Raji (cell line): Measurements from ENCODE around the gene ARID5A.

Experiments
- POLR2A ChIP-seq: IDR thresholded peaks from 2 replicates; pipeline ENCODE4 v1.6.1; 2011; ENCODE audit warnings: low read depth, low read length, control low read depth; ENCODE audit not compliant: insufficient read depth

ARID5A gene

DNA sequence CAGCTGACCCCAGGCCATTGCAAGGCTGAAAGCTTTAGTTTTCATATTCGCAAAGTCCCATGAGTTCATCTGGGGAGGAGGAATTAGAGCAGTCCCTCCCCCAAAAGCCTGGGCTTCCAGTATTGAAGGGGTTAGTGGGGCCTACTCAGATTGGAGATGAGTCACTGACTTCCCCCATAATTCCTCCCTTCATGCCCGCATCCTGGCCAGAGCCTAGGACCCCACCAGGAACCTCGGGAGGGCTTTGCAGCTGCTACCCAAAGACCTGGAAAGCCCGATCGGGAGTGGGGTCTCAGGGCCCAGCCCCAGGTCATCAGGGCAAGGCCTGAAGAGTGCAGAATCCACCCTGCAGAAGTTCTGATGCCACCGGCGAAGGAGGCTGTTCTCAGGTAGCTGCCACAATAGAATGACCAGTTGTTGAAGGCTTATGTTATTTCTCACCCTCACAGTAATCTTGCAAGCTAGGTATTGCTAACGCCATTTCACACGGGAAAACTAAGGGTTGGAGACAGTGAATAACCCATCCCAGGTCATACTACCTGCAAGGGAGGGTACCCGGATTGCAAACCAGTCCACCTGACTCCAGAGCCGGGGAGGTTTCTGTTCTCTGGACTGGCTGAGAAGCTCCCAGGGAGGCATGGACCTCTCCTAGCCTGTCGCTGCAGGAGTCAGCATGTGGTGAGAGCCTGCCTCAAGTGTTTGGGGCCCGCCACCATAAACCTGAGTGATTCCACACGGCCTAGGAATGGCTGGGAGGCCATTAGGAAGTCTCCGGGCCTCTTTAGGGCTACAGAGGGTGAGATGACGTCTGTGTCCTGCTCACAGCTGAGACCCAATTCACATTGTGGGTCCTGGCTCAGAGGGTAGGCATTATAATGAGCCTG, 5.8 kb upstream of the ARID5A start:
- TF ChIP-seq POLR2A = no peak

DNA sequence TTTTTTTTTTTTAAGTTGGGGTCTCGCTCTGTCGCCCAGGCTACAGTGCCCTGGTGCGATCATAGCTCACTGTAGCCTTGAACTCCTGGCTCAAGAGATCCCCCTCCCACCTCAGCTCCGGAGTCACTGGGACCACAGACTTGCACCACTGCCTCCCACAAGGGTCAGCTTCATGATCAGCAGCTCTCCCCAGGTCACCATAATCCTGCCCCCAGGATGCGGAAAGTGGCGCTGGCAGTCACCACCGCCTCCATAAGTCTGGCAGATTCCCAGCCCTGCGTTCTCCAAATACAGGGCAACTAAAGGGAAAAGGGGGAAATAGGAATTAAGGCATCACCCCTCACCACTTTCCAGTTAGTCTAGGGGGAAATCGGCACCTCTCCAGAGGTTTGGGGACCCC, 5.2 kb upstream of the ARID5A start:
- no peak for TF ChIP-seq POLR2A

DNA sequence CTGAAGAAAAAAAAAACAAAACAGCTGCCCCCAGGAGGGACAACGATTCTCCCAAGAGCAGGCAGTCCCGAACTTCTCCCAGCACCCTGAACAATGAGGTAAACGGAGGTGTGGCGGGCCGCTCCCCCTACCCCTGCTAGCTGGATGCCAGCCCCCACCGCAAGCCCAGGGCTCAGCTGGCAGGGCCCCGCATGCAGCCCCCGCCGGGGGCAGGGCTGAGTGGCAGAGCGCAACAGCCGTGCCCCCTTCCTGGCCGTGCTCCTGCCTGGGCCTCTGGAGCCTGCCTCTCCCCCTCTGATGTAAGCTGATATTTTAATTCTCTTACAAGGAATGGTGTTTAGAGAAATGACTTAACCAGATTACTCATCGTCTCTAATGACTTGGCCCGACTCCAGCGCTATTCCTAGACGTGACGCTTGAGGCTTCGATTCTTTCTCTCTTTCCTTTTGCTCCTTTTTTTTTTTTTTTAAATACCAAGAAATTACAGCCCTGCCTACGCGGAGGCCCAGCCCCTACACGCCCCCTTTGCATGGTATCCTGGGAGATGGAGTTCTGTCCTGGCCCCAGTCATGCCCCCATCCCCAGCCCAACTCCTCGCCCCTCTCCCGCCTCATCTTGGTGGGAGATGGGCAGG, 4.6 kb upstream of the ARID5A start:
- TF ChIP-seq POLR2A = no peak

DNA sequence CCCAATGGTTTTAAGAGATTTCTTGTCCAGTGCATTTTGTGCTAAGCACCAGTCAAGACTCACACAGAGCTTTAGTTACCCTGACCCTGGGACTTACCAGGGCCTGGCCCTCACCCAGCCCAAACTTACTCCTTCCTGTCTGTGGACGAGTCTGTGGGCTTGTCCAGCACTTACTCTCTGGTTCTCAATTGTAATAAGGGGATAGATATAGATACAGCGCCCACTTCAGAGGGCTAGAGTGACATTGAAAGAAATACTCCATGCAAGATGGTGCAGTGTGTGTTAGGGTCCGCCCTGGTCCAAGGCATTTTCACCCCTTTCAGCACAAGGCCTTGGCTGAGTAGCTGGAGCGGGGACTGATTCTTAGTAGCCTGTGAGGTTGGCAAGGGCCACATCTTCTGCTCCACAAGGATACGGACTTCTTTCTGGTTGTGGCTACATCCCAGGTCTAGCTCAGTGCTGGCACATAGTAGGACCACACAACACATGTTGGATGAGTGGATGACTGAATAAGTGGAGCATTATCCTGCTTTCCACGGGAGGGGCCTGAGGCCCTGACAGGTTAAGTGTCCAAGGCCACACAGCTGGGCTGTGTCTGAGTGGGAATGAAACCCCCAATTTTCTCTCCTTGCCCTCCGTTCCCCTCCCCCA, 3.8 kb upstream of the ARID5A start:
- TF ChIP-seq POLR2A = no peak

DNA sequence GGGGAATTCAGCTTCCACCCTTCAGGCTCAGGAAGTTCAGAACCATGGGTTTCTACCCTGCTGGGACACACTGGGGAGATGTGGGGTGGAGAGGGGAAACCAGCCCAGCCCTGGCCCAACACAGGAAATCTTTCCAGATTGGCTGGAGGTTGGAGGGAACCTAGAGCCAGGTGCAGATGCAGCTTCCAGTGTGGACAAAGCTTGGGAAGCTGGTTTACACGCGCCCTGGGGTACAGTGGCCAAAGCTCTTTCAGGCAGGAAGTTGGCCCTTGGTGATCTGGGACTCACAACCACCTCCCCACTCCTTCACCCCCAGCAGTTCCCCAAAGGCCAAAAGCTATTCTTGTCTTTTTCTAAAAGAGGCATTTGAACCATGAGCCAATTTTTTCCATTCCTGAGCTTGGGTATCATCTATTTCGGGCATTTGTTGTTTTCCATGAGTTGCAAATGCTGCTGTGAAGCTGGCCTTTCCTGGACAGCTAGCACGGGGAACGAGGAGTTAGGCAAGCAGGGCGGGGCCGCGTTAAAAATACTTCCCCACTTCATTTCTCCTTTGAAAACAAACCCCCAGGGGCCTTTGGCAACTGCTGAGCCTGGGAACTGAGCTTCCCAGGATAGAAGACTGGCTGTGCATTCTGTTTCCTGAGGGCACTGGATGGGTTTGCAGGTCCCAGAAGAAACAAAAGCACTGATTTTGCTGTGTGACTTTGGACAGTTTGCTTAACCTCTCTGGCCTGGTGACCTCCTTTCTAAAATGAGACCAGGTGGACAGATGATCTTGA, 3.1 kb upstream of the ARID5A start:
- no peak for TF ChIP-seq POLR2A

DNA sequence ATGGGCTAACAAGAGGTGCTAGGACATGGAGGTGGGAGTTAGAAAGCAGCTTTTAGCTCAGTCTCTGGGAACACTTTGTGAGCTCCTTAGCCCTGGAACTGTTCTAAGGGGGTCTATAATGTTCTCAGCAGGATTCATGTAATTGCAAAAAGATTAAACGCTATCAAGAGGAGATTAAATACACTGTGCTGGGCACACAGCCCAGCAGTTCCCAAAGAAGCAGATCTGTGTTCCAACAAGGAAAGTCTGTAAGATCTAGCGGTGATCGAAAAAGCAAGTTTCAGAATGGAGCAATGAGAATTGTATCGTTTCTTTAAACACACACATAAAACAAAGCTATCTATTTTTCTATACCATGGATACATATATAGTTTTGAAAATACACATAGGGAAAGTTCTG, 2.4 kb upstream of the ARID5A start:
- no peak for TF ChIP-seq POLR2A

DNA sequence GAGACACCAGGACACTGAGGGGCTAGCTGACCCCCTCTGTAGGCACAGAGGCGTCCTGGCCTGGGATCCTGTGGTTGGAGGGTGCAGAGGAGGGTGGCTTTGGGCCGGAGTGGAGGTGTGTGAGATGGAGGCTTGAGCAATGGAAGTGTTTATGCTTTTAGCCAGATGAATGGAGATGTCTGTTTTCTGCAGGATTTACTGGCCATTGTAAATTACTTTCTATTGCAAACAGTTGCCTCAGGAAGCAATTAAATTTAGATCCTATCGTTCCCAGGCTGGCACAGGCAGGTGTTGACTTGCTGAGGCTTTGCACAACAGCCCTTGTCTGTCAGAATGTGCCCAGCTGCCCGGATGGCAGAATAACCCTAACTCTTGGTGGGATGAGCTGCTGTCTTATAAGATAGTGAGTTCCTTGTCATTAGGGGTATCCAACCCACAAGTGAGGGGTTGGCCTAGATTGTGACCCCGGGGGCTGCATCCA, 1.8 kb upstream of the ARID5A start:
- TF ChIP-seq POLR2A = no peak

DNA sequence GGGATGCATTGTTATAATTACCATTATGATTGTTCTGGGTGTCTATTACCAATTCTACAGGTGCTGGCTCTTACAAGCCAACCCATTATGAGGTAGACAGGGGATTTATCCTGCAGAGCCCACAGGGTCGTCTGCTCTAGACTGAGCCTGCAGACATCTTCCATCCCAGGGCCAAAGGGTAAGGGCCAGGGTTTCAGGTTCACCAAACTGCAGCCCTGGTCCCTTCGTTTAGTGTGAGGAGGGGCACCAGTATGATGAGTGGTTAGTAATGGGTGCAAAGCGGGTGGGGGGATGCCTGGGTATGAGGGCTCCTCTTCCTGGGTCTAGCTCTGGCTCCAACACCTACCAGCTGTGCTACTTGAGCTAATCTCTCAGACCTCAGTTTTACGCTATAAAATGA, 1.2 kb upstream of the ARID5A start:
- no peak for TF ChIP-seq POLR2A

DNA sequence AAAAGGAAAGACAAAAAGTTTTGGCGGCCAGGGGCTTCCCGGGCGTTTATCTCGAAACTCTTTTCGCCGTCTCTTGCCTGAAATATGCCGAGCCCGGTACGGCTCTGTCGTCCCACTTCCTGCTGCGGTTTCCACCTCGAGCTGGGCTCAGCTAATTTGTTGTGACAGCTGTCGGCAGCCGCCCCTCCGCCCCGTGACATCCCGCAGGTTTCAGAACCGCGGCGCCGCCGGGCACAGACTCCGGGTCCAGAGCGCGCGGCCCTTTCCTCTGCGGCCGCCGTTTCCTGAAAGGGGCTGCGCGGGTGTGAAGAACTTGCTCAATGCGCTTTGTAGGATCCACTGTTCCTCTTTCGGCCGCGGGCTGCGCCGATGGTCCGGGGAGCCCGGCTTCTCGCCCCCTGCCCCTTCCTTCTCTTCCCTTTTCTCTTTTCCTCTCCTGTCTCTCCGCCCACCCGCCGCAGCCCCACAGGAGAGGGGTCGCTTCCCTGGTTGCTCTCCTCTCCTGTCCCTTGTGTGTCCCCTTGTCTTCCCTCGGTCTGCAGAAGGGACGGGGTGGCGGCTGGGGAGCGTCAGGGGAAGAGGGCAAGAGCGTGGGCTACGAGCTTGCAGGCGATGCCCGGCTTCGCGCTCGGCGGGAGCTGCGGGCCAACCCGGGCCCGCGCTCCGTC, 648 bp downstream of the ARID5A start:
- TF ChIP-seq POLR2A = no peak; the same call in 1 of the 2 replicates

DNA sequence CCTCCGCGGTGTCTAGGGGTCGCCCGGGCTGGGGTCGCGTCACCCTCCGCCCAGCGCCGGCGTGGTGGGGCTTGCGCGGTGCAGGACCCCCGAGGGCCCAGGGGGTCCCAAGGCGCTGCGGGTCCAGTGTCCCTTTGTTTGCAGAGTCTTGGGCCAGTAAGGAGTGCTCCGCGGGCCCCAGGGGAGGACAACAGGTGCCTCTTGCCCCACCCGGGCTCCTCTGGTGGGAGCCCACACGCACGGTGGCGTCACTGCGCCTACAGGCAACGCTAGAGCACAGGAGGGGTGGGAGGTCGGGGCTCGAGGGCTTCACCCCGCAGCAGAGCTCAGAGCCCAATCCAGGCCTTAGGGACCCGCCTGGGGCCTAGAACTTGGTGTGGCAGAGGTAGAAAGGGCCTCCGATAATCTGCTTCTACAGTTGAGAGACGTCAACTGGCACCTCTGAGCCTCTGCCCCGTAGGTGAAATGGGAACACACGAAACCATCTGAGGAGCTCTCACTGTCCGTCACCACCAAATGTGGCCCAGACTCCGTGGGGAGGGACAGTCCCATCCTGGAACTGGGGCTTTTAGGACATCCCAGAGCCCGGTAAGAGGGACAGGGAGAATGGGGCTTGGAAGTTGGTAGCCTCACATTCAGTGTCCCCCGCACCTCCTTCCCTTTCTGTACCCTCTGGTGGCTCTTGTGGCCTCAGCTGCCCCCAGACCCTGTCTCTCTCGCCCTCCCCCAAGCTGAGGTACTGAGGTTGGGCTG, 1.4 kb downstream of the ARID5A start:
- TF ChIP-seq POLR2A = no peak

DNA sequence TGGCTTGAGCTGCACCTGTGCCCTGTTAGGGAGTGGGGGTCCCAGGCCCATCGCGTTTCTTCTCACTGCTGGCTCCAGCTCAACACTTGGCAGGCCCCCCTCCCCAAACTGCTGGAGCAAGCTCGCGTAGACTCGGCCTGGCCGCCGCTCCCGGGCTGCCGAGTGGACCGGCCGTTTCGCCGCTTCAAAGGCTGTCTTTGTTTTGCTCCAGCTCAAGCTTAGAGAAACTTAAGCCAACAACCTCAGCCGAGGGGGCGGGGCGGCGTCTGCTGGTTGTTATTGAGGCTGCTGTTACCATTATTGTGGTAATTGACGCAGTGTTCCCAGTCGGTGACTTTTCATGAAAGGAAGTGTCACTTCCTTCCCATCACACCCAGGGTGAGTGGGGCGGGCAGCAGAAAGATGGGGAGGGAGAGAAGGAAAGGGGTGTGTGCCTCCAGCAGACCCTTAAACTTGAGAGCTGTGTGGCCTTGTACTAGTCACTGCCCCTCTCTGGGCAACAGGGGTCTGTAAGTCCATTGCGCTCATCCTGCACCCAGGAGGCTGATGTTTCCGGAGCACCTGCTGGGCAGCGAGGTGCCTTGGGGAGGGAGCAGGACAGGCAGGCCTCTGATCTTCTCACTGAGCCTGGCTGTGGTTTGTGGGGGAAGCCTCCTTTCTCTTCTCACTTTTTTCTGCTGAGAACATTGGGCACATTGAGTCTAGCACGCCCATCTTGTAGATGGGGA, 2.1 kb downstream of the ARID5A start:
- TF ChIP-seq POLR2A = no peak

DNA sequence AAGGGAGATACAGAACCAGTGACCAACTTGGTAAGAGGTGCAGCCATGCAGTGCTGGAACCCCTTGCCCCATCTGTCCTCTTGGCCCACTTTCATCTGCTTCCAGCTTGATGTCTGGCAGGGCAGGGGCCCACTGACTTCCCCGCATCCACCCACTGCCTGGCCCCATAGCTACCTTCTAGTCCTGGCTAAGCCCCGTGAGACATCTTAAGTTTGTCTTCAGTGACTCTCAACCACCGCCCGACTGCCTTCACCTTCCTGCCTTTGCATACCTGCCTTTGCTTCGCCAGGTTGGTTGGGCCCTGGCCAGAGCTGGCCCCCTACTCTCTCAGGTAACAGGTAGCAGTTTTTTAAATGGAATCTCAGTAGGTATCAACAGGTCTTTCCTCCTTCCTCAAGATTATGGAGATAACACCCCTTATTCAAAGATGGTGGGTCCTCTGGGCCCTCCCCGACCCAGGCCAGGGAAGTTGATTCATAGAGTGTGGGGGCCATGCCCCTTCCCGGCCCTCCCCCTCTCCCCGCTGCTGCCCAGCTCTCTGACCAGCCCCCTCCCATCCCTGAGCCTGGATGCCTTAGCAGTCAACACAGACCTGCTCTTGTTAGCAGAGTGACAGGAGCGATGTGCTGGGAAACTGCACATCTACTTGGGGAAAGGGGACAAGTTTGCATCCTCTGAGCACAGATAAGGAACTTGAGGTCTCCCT, 2.8 kb downstream of the ARID5A start:
- TF ChIP-seq POLR2A = no peak

DNA sequence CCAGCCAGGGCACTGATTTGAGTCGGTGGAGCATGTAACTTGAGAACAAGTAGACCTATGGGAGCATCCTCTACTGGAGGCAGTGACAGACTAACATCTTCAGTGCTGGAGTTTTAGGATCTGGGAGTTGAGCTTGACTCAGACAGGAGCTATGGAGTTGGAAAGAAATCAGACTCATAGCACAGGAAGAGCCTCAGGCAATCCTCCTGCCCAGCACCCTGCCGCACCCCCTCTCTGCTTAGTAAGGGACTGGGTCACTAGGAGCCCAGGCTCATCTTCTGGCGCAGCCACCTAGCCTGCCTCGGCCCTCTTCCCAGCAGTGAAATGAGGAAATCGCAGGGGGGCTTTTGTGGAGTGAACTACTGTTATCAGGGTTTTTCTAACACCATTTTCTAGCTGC, 3.6 kb downstream of the ARID5A start:
- TF ChIP-seq POLR2A = no peak
